T-helper 2 cell treated with Interferon-gamma antibody and Interleukin-4, amounts not matched to agents 100 ng/mL and 5 ng/mL, for 36 hours (primary cell): ENCODE data around the gene PRELID1. TPM values are rescaled to one million over a fixed set of nuclear protein-coding genes. Genes with fewer than 3 reads are reported as not detected.
"Not testable (repeated sequence)": the region's sequence is repeated elsewhere in the genome, so short reads cannot be mapped to it uniquely, and the experiment has no call there.

Source experiments
- intact Hi-C: fragments of 100-400 bp; cut with micrococcal nuclease; formaldehyde crosslinking; loops from one replicate; pipeline ENCODE4 v1.15.1; 2023
- total RNA-seq: library from RNA; stranded (reverse); gene quantifications from 2 replicates; pipeline ENCODE4 v1.2.3, GENCODE V29; 2022

The PRELID1 gene, protein sequence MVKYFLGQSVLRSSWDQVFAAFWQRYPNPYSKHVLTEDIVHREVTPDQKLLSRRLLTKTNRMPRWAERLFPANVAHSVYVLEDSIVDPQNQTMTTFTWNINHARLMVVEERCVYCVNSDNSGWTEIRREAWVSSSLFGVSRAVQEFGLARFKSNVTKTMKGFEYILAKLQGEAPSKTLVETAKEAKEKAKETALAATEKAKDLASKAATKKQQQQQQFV
- total RNA-seq = 189 TPM in 2 replicates

DNA sequence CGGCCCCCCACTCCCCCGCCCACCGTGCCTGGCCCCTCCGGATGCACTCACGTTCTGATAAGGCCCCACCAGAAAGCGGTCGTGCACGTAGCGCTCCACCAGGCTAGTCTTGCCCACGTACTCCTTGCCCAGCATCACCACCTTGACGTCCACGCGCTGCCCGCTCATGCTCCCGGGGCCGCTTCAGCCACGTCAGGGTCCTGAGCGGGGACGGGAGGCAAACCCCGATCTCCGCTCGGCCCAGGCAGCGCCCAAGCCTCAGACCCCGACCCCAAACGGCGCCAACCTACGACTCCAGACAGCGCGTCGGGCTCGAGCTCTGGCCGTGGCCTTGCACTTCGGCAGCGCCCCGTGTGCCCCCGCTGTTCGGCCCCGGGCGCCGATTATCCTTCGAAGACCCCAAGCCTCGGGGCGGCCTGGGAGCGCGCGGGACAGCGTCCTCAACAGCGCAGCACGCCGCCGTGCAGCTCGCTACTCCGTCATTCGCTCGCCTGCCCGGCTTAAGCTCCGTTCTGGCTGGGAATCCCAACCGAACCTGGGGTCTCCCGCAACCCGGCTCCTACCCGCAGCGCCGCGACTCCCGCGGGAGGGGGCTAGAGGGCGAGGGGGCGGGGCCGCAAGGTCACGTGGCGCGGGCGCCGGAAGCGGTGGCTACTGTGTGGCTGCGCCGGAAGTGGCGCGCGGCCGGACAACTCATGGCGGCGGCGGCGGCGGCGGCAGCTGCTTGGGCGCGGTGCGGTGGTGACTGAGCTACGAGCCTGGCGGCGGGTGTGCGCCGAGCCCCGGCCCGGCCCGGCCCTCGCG, at the start of gene PRELID1, which contains the start of gene RAB24:
Gene PRELID1, plus strand, starts transcription at position 679 of the 804 bp plus-strand sequence. CDS start 187 bp downstream, outside the sequence.
Gene RAB24, minus strand, starts transcription at position 599 of the 804 bp plus-strand sequence. Its CDS starts 431 bp downstream, at position 168.
- intact Hi-C loops = loop anchor here (1.0 to 5.0 kb wide), 4 partner anchors 9 to 766 kb away; partner anchors contain the start of genes NSD1 and RNF44

DNA sequence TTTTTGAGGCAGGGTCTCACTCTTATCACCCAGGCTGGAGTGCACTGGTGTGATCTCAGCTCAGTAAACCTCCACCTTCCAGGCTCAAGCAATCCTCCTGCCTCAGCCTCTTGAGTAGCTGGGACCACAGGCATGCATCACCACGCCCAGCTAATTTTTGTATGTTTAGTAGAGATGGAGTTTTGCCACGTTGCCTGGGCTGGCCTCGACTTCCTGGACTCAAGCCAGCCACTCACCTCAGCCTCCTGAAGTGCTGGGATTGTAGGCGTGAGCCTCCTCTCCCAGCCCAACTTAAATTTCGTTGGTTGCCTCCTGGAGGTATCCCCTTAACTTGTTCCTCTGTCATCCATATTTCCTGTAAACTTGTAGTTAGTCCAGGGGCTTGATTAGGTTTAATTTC, 47.3 kb upstream of the PRELID1 start:
- intact Hi-C loops = no loop called here

DNA sequence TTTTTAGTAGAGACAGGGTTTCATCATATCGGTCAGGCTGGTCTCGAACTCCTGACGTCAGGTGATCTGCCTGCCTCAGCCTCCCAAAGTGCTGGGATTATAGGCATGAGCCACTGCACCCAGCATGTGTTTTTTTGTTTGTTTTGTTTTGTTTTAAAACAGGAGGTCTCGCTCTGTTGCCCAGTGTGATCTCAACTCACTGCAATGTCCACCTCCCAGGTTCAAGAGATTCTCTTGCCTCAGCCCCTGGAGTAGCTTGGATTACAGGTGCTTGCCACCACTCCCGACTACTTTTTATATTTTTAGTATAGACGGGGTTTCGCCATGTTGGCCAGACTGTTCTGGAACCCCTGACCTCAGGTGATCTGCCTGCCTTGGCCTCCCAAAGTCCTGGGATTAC, 44.9 kb upstream of the PRELID1 start:
- intact Hi-C loops = not testable (repeated sequence)

DNA sequence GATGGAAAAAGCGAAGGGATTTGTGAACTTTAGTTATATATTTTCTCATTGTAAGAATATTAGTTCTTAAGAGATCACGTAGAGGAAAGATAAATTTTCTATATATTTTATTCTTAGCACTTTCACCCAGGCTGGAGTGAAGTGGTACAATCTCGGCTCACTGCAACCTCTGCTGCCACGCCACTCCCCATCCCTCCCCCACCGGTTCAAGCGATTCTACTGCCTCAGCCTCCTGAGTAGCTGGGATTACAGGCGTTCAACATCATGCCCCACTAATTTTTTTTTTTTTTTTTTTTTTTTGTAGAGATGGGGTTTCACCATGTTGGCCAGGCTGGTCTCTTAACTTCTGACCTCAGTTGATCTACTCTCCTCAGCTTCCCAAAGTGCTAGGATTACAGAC, 42.6 kb upstream of the PRELID1 start:
- intact Hi-C loops = no loop called here

DNA sequence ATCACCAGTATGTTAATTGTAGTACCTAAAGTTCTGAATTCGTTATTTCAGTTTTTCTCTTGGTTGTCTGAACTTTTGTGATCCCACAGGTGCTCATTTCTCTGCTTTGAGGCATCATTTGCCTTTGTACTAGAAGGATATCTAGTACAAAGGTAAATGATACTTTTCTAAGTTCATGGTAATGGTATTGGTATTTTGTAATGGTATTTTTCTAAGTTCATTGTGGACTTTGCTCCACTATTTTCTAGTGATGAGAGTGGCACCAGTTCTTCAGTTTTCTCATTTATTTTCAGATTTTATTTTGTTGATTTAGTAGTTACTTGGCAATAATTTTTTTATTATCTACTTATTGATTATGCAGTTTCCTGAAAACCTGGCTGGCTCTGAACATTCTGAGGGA, 42.1 kb upstream of the PRELID1 start:
- intact Hi-C loops = no loop called here

DNA sequence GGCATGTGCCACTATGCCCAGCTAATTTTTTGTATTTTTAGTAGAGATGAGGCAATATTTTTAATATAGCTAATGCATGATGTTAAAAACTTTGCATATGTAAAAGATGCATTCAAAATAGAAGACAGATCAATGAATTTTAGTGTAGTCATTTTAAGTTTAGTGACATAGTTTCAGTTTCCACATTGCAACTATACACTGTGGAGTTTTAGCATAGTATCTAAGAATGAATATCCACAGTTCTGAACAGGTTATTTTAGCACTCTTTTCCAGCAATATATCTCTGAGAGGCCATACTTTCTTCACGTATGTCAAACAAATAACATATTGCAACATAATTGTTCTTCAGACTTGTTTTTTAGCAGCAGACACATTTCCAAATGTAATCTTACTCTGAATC, 39.4 kb upstream of the PRELID1 start:
- intact Hi-C loops = no loop called here

DNA sequence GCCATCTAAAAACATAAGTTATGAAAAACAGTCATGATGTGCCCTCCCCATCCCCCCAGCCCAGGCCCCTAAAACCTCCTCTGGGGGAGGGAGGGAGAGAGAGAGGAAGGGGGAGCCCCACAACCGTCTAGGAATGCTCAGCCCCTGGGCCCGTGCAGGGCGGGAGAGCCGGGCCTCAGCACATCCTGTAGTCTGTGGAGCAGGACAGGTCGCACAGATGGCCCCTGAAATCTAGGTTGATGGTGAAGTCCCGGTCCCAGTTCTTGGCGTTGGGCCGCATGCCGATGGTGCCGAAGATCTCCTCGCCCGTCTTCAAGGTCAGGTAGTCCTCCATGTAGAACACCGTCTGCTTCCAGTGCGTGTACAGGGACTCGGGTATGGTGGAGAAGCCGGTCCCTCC, 38.2 kb upstream of the PRELID1 start:
- intact Hi-C loops = no loop called here

DNA sequence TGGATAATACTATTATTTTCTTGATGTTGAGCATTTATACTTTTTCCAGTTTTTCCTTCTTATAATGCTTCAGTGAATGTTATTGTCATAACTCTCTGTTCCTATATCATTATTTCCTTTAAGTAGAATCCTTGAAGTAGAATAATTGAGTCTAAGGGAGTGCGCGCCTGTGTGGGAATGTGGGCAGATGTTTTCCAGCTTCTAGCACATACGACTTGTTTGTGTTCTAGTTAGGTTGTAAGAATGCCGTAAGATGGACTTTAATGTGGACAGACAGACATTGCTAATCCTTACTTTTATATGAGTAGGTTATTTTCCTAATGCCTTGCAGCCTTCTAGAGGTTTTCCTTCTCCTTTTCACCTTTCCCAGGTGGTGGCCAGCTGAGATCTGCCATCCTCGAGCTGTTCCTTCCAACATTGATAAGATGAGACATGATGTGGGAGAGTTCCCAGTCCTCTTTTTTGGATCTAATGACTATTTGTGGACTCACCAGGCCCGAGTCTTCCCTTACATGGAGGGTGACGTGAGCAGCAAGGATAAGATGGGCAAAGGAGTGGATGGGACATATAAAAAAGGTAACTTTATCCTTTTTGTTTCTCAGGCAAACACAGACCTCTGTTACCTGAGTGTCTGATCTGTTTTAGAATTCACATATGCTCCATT, 34.2 kb upstream of the PRELID1 start:
- intact Hi-C loops = no loop called here

DNA sequence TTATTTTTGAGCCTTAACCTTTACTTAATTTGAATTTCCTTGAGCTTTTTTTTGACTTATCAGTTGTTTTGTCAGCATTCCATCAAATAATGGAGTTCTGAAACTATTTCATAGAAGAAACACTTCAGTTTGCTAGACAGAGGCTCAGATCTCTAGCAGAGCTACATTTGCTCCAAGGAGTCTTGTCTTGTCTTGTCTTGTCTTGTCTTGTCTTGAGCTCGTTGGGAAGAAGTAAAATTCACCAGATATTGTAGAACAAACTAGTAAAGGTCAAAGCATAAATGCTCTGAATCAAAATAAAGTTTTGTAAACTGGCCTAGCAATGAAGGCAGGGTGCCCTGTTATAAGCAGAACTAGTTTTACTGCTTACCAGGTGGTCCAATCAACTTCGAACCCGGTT, 33.6 kb upstream of the PRELID1 start:
- intact Hi-C loops = no loop called here

DNA sequence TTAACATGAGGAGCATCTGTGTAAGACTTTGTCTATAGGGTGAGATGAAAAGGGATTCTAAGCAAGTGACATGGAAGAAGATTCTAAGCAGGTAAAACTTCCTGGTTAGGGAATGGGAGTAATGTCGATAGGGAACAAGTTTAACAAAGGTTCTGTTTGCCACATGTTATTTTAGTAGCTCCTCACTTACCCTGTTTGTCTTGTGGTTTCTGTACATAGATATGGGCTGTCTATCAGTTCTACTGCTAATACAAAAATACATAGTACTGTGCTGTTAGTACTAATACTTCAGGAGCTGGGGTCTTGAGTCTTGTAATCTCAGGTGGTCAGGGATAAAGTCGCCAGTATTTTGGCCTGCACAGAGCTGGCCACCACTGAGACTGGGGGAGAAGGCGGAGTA, 32.9 kb upstream of the PRELID1 start:
- intact Hi-C loops = no loop called here

DNA sequence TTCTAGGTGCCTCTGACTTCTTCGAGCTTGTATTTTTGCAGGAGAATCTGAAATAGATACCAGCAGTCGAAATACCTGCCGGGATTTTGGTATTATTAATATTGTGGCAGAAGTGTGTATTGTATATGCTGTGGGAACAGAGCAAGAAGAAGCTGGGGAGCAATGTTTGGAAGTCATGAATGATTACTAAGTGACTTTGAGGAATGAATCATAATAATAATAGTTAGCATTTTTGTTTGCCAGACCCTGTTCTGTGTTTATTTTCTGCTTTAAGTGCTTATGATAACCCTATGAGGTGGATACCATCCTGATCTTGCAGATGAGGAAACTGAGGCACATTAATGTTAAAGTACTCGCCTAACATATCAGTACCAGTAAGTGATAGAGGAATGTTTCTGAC, 32.5 kb upstream of the PRELID1 start:
- intact Hi-C loops = no loop called here

DNA sequence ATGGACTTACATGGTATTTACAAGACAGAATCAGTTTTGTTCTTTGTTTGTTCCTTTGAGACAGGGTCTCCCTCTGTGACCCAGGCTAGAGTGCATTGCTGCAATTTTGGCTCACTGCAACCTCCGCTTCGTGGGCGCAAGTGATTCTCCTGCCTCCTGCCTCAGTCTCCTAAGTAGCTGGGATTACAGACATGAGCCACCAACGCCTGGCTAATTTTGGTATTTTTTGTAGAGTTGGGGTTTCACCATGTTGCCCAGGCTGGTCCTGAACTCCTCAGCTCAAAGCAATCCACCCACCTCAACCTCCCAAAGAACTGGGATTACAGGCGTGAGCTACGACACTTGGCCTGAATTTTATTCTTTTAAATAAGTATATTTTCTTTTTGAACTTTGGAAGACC, 27.7 kb upstream of the PRELID1 start:
- intact Hi-C loops = no loop called here

DNA sequence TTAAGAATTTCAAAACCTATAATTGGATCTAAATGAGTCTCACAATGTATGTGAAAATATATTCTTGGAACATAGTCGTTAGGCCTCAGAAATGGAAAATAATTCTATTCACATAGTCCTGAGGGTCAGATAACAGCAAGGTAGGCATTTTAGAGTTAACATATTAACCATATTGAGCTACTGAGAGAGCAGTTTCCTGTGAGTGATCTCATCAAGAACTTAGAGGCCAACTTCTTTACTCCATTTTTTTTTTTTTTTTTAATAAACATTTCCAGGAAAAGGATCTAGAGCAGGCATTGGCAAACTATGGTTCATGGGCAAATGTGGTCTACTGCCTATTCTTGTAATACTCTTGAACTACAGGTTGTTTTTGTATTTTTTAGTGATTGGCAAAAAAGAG, 26.7 kb upstream of the PRELID1 start:
- intact Hi-C loops = no loop called here

DNA sequence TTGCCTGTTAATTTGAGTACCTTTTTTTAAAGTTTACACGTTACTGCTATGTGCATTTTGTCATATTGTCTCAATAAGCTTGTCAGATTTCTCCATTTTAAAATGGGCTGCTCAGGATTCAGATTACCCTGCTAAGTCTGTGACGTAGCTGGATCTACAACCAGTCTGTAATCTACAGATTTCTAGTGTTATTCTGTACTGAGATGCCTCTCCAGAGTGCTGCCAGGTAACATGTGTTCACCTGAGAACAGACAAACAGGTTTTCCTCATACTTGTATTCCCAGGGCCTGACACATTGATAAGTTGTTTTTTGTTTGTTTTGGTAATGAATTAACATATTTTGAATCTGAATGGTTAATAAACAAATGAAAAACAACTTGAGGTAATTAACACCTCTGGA, 15.4 kb upstream of the PRELID1 start:
- intact Hi-C loops = no loop called here

DNA sequence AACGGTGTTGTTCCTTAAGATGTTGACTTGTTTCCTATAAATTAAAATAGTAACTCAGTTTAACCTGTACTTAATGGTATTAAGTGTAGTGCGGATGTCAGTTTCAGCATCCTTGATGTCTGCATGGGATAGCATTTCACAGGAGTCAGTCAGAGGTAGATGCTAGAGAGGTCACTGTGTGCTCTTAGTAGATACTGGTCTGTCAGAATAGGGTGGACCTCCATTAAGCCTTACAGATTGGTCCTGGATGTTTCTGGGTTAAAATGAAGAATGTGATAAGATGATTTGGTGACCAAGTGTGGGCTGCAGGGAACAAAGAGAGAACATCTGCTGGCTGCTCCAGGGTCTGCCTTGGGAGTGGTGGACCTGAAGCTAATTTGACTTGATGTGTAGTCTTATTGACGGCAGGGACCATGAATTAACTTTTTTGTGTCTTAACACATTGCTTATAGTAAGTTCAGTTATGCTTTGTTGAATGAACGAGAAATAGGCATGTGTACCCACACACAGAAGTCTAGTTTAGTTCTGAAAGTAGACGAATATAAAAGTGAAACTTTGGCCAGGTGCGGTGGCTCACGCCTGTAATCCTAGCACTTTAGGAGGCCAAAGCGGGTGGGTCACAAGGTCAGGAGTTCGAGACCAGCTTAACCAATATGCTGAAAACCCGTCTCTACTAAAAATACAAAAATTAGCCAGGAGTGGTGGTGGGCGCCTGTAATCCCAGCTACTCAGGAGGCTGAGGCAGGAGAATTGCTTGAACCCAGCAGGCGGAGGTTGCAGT, 12.6 kb upstream of the PRELID1 start:
- intact Hi-C loops = no loop called here

DNA sequence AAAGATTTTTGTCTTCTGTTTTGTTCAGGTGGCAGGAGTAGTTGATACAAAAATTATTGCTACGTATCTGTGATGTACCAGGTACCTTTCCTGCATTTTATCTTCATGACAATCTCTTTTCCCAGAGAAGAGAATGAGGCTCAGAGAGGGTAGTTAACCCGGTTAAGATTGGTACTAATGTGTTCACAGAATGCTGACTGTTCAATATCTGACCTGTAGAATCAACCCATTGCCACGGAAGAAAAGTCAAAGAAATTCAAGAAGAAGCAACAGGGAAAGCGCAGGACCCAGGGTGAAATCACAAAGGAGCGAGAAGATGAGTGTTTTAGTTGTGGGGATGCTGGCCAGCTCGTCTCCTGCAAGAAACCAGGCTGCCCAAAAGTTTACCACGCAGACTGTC, 11.9 kb upstream of the PRELID1 start:
- intact Hi-C loops = no loop called here

DNA sequence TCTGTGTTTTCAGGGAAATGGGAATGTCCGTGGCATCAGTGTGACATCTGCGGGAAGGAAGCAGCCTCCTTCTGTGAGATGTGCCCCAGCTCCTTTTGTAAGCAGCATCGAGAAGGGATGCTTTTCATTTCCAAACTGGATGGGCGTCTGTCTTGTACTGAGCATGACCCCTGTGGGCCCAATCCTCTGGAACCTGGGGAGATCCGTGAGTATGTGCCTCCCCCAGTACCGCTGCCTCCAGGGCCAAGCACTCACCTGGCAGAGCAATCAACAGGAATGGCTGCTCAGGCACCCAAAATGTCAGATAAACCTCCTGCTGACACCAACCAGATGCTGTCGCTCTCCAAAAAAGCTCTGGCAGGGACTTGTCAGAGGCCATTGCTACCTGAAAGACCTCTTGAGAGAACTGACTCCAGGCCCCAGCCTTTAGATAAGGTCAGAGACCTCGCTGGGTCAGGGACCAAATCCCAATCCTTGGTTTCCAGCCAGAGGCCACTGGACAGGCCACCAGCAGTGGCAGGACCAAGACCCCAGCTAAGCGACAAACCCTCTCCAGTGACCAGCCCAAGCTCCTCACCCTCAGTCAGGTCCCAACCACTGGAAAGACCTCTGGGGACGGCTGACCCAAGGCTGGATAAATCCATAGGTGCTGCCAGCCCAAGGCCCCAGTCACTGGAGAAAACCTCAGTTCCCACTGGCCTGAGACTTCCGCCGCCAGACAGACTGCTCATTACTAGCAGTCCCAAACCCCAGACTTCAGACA, 9.6 kb upstream of the PRELID1 start:
- intact Hi-C loops = no loop called here

DNA sequence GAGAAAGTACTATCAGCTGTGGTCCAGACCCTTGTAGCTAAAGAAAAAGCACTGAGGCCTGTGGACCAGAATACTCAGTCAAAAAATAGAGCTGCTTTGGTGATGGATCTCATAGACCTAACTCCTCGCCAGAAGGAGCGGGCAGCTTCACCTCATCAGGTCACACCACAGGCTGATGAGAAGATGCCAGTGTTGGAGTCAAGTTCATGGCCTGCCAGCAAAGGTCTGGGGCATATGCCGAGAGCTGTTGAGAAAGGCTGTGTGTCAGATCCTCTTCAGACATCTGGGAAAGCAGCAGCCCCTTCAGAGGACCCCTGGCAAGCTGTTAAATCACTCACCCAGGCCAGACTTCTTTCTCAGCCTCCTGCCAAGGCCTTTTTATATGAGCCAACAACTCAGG, 9.0 kb upstream of the PRELID1 start:
- intact Hi-C loops = no loop called here

DNA sequence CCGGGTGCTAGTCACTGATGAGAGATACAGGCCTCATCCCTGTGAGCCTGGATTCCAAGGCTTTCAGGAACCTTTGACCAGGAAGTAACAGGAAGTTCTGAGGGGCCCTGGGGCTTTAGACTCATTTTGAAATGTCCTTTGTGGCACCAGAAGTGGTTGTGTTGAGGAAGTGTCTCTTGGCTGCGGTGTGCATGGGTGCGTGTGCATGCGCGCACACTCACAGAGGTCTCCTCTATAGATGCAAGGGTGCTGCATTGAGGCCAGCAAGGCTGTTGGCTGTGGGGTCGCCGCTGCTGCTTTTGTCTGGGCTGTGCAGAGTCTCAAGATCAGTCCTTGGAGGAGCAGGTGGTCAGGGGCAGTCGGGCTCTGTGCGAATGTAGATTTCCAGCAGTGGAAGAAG, 7.7 kb upstream of the PRELID1 start:
- intact Hi-C loops = no loop called here

DNA sequence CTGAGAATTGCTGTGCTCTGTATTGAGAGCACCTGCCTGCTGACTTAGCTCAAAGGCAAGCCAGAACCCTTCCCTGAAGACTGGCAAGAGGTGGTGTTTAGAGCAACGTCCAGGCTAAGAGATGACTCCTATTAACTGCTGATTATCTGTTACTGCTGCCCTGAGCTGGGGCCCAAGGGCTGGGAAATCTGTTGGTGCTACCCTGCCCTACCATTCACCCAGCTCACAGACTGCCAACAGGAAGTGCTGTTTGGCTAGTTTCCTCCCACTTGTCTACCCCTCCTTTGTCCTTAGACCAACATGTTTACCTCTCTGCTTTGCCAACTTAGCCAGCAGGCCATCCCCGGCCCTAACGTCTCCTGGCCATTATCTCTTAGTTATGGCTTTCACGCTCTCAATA, 7.0 kb upstream of the PRELID1 start:
- intact Hi-C loops = no loop called here

DNA sequence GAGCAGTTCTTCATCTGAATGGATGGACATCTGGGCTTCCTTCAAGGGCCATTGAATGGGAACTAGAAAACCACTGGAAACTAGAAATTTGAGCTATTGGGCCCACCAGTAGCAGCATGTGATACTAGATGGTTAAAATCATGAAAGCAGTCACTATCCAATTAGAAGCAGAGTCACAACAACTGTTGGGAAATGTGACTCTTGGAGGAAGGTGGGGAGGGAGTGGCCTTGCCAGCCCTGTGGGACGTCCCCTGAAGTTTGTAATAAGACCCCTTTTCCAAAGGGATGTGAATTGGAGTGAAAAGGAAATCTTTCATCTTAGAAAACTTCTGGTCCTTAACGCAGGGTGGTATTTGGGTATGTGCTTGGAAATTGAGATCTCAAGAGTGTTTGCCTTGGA, 5.7 kb upstream of the PRELID1 start:
- intact Hi-C loops = no loop called here
